HG03066 (cell line): Measurements from ENCODE around the gene POLR1A.

Source experiments
- ATAC-seq: cut with Tn5 transposase; IDR thresholded peaks from one replicate; pipeline ENCODE4 v1.9.1; 2021; ENCODE audit warnings: low read depth; ENCODE audit not compliant: unreplicated experiment

The POLR1A gene

GRCh38 chr2:86025976-86026743 lies 79.5 kb downstream of the POLR1A start:
- ATAC-seq: no peak

GRCh38 chr2:86025229-86025820 lies 80.4 kb downstream of the POLR1A start:
- ATAC-seq: no peak

- ATAC-seq: no peak
Measured at GRCh38 chr2:86023366-86023712, 82.3 kb downstream of the POLR1A start.

GRCh38 chr2:86022661-86023365 lies 82.9 kb downstream of the POLR1A start:
- ATAC-seq: no peak

- ATAC-seq: no peak
Measured at GRCh38 chr2:86021396-86022378, 84.0 kb downstream of the POLR1A start.

GRCh38 chr2:86020984-86021383 lies 84.7 kb downstream of the POLR1A start:
- no peak for ATAC-seq

GRCh38 chr2:86019121-86019520 lies 86.6 kb downstream of the POLR1A start:
- ATAC-seq: no peak

- no peak for ATAC-seq
Measured at GRCh38 chr2:86017901-86018896, 87.5 kb downstream of the POLR1A start.

GRCh38 chr2:86016581-86016980 lies 89.1 kb downstream of the POLR1A start:
- ATAC-seq: no peak

- no peak for ATAC-seq
Measured at GRCh38 chr2:86015699-86016098, 90.0 kb downstream of the POLR1A start.

- ATAC-seq: no peak
Measured at GRCh38 chr2:86015006-86015405, 90.7 kb downstream of the POLR1A start.

GRCh38 chr2:86014493-86014892 lies 91.2 kb downstream of the POLR1A start:
- ATAC-seq: no peak

GRCh38 chr2:86012007-86012712 lies 93.5 kb downstream of the POLR1A start:
- ATAC-seq: no peak

- no peak for ATAC-seq
Measured at GRCh38 chr2:86011449-86011941, 94.2 kb downstream of the POLR1A start.

- ATAC-seq: no peak
Measured at GRCh38 chr2:86010083-86010482, 95.6 kb downstream of the POLR1A start.

- ATAC-seq: no peak
Measured at GRCh38 chr2:86006524-86006923, 99.2 kb downstream of the POLR1A start.

GRCh38 chr2:86003967-86004366 lies 101.7 kb downstream of the POLR1A start:
- ATAC-seq: no peak

GRCh38 chr2:86003104-86003503 lies 102.6 kb downstream of the POLR1A start:
- ATAC-seq: no peak

- ATAC-seq: no peak
Measured at GRCh38 chr2:86002375-86002774, 103.3 kb downstream of the POLR1A start.
